Lower leg skin (tissue), 4 donors: Measurements from ENCODE around the gene AP3M1. TPM values are rescaled to one million over a fixed set of nuclear protein-coding genes. Genes with fewer than 3 reads are reported as not detected.
"Not testable (repeated sequence)": the region's sequence is repeated elsewhere in the genome, so short reads cannot be mapped to it uniquely, and the experiment has no call there.

Experiments
- DNase-seq, 2 donors: peaks; one replicate each; pipeline ENCODE4 v3.0.0-alpha.2; 2019; ENCODE audit warnings: low spot score in 2 of 2
- H3K4me3 ChIP-seq: fragments of 200-600 bp; sonication (generic); 2 replicates; pipeline ENCODE4 v1.5.1; 2017; ENCODE audit warnings: mild to moderate bottlenecking, low read depth; ENCODE audit not compliant: poor library complexity, severe bottlenecking
- CTCF ChIP-seq, 3 donors: fragments of 450-650 bp; IDR thresholded peaks; one replicate each; pipeline ENCODE4 v1.5.1; 2016; ENCODE audit warnings: antibody characterized with exemption in 3 of 3, mild to moderate bottlenecking in 3 of 3, moderate library complexity in 2 of 3
- POLR2A ChIP-seq, 2 donors: fragments of 450-650 bp; IDR thresholded peaks; one replicate each; pipeline ENCODE4 v1.6.1; 2016 to 2017; ENCODE audit warnings: antibody characterized with exemption in 2 of 2, mild to moderate bottlenecking in 1 of 2, moderate library complexity in 1 of 2
- WGBS, 2 donors: methylation state at CpG; one replicate each; pipeline ENCODE4 v1.1.5; 2018; 5-methylcytosine and 5-hydroxymethylcytosine counted together
- intact Hi-C: fragments of 100-400 bp; cut with DNase I; formaldehyde crosslinking; loops from one replicate; pipeline ENCODE4 v1.15.0; 2023; ENCODE audit warnings: low total_unique reads
- total RNA-seq, 4 donors: library from RNA; depleted of rRNA; stranded (reverse); fragments of >200 nt; gene quantifications; one replicate each; pipeline ENCODE4 v1.1.0, GENCODE V29; 2016

The AP3M1 gene
- total RNA-seq, 4 donors from 2014 or later: 13.3 to 24.2 (median 15.5) TPM

GRCh38 chr10:74145133-74145532 lies 5.5 kb downstream of the AP3M1 start:
- intact Hi-C loops: loop anchor here (10.0 kb wide), 1 partner anchor 70 kb away; no protein-coding TSS in a partner anchor
- no peak for DNase-seq
- TF ChIP-seq POLR2A (IDR thresholded peaks at IDR 0.05) (no peak), CTCF (IDR thresholded peaks at IDR 0.05) (no peak)
- WGBS, 2 donors: 15% methylated on average over 2 of the region's 2 CpGs
- H3K4me3 ChIP-seq: no peak overlapping the region

GRCh38 chr10:74140553-74140952 lies 10.1 kb downstream of the AP3M1 start:
- WGBS, 2 donors: 68 to 70% methylated on average over 2 of the region's 2 CpGs
- no peak overlapping the region for H3K4me3 ChIP-seq
- no peak for DNase-seq
- intact Hi-C loops: loop anchor here (10.0 kb wide), 1 partner anchor 74 kb away; no protein-coding TSS in a partner anchor
- TF ChIP-seq CTCF (IDR thresholded peaks at IDR 0.05) (no peak), POLR2A (IDR thresholded peaks at IDR 0.05) (no peak)

DNA sequence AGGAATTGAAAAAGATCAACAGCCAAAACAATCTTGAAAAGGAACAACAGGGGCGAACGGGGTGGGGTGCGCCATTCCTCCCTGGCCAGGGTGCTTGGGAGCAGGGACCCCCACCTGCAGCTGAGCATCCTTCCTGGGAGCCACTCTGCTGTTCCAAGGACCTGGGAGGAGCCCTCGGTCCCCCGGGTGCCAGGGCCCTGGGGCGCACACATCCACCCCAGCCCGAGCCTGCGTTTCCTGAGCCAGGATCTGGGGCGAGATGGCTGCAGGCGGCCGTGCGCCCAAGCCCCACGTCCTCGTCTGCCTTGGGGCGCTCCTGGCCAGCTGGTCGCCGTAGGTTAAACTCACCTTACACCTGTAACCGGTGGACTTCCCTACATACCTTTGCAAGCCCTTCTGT lies 10.6 kb downstream of the AP3M1 start:
- H3K4me3 ChIP-seq: no peak overlapping the region
- WGBS, 2 donors: 96 to 97% methylated on average over 18 of the region's 18 CpGs
- DNase-seq: no peak
- intact Hi-C loops: loop anchor here (10.0 kb wide), 1 partner anchor 75 kb away; no protein-coding TSS in a partner anchor
- TF ChIP-seq CTCF (IDR thresholded peaks at IDR 0.05): no peak
- TF ChIP-seq POLR2A (IDR thresholded peaks at IDR 0.05): no peak

DNA sequence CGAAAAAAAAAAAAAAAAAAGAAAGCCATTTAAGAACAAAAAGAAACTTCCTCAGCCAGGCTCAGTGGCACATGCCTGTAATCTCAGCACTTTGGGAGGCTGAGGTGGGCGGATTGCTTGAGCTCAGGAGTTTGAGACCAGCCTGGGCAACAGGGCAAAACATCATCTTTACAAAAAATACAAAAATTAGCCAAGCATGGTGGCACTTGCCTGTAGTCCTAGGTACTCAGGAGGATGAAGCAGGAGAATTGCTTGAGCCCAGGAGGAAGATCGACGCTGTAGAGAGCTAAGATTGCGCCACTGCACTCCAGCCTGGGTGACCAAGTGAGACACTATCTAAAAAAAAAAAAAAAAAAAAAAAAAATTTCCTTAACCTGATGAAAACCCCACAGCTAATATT lies 12.0 kb downstream of the AP3M1 start:
- DNase-seq, intact Hi-C loops, H3K4me3 ChIP-seq: not testable (repeated sequence)
- WGBS, 2 donors: 95 to 96% methylated on average over 5 of the region's 5 CpGs

GRCh38 chr10:74137992-74138391 lies 12.6 kb downstream of the AP3M1 start:
- no peak for DNase-seq
- intact Hi-C loops: no loop called here

GRCh38 chr10:74135452-74135851 lies 15.2 kb downstream of the AP3M1 start:
- TF ChIP-seq POLR2A (IDR thresholded peaks at IDR 0.05) (no peak), CTCF (IDR thresholded peaks at IDR 0.05) (no peak)
- WGBS, 2 donors: 91 to 92% methylated on average over 3 of the region's 3 CpGs
- intact Hi-C loops: no loop called here
- no peak for DNase-seq
- H3K4me3 ChIP-seq: no peak overlapping the region

More at GRCh38 chr10:74137992-74138391, 12.6 kb downstream of the AP3M1 start:
- 89 to 96% methylated on average over 5 of the region's 5 CpGs for WGBS, 2 donors
- H3K4me3 ChIP-seq: no peak overlapping the region
- TF ChIP-seq POLR2A (IDR thresholded peaks at IDR 0.05): no peak
- no peak for TF ChIP-seq CTCF (IDR thresholded peaks at IDR 0.05)
